Kidney tubule cell (primary cell): ENCODE measurements around the gene MTRF1L.
A peak's percentile ranks its signal among the peaks of the same experiment; 100 is the strongest.
"Not testable (repeated sequence)": the region's sequence is repeated elsewhere in the genome, so short reads cannot be mapped to it uniquely, and the experiment has no call there.

Source experiments
- DNase-seq: peaks from one replicate; pipeline ENCODE4 v3.0.0-alpha.2; 2018; ENCODE audit warnings: low spot score

MTRF1L gene

DNA sequence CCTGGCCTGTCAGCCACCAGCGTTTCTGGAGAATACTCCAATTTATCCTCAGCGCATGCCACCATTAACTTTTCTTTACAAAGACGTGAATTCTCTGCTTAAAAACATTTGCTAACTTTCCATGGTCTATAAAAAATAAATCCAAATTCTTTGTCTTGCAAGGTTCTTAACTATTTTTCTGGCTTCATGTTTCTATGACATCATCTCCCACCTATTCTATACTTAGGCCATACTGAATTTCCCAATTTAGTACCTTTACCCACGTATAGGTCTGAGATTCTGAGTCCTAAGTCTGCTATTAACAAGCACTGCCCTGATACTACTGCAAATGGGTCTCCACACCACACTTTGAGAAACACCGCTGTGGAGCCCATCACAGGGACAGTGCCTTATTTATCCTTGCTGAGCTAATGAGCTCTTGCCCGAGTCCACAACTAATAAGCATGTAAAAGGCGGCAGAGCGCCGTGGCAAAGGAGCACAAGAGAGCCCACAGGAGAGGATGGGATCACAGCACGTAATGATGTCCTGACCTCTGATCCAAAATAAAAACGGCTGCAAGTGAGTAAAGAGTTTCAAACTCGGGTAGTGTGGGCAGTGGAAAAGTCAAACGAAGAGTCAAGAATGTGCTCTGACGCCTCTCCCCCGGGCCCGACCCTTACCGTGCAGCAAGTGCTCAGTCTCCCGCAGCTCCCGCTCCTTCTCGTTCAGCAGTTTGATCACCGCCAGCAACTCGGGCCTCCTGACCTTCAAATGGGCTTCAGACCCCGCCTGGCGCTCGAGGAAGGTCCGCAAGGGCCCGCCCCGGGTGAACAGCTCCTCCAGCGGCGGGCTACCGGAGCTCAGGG, 519 bp downstream of the MTRF1L start:
- peak; percentile 30 for DNase-seq

DNA sequence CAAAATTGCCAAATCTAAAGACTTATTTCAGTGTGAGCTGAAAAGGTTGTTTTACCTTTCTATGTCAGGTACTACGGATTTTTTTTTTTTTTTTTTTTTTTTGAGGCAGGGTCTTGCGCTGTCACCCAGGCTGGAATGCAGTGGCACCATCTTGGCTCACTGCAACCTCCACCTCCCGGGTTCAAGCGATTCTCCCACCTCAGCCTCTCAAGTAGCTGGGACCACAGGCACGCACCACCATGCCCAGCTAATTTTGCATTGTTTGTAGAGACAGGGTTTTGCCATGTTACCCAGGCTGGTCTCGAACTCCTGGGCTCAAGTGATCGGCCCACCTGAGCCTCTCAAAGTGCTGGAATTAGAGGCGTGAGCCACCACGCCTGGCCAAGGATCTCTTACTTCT, 1.7 kb downstream of the MTRF1L start:
- DNase-seq: not testable (repeated sequence)

DNA sequence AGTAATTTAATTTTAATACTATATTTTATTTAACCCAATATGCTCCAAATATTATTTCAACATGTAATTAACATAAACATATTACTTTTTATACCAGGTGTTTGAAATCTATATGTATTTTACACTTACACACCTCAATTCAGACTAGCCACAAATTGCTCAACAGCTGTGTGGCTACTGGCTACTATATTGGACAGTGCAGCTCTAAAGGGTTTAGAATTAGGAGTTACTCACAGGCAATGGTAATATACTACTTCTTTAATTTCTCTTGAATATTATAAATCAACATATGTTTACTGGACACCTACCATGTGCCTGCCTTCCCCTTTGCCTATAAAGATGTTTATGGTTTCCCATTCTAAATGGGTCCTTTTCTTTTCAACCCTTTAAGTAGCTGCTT, 2.3 kb downstream of the MTRF1L start:
- DNase-seq: no peak

DNA sequence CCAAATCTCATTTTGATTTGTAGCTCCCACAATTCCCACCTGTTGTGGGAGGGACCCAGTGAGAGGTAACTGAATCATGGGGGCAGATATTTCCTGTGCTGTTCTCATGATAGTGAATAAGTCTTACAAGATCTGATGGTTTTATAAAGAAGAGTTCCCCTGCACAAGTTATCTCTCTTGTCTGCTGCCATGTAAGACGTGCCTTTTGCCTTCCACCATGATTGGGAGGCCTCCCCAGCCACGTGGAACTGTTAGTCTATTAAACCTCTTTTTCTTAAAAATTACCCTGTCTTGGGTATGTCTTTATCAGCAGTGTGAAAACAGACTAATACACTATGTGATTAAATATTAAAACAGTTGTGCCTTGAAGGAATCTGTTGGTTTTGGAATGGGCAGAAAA, 3.0 kb downstream of the MTRF1L start:
- DNase-seq: not testable (repeated sequence)

DNA sequence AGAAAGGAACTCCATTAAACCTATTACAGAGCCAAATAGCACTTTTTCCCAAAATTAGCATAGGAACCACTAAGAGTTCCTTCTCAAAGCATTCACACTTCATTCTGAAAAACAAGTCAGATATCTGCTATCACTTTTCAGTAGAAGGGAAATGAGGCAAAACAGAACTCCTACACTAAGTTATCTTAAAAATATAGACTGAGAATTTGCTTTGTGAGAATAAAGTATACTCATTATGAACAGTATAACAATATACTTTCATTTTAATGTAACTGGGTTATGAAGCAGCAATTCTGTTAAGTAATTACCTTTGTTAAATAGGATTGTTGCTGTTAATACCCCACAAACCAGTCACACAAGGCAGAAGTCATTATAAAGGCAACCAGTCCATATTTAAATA, 8.7 kb downstream of the MTRF1L start:
- no peak for DNase-seq

DNA sequence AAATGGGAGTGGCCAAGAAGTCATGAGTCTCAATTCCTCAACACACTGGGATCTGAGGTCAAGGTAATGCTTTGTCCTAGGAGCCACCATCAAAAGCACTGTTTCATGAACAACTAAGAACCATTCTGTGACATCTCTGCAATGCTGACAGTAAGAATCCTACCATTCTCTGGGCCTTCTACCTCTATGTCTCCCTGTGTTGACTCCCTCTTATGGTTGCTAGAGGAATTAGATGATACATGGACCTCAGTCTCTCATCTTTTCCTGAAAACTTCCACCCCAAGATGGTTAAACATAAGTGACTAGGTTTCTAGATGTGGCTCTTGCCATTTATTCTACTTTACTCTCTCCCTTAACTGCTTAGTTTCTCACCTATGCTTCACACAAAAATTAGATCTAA, 9.1 kb downstream of the MTRF1L start:
- no peak for DNase-seq

DNA sequence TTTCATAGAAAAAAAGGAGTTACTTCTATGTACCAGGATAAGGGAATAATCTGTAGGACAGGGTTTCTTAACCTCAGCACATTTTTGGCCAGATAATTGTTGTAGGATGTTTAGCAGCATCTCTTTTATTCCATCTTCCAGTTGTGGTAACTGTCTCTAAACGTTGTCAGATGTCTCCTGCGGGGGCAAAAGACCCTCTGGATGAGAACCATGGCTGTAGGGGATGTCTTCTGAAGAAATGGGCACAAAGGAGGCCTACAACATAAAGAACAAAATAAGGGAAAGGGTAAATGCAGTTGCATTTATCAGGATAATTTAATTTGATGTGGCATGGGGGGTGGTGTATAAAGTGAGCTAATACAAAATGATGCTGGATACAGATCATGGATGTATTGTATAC, 15.5 kb downstream of the MTRF1L start:
- DNase-seq: no peak

DNA sequence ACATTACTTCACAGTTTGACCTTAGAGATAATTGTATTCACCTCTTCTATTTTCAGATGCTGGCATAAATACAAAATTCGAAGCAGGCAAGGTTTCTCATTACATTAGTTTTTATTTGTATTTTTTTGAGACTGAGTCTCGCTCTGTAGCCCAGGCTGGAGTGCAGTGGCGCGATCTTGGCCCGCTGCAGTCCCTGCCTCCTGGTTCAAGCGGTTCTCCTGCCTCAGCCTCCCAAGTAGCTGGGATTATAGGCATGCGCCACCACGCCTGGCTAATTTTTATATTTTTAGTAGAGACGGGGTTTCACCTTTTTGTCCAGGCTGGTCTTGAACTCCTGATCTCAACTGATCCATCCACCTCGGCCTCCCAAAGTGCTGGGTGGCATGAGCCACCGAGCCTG, 17.2 kb downstream of the MTRF1L start:
- not testable (repeated sequence) for DNase-seq

DNA sequence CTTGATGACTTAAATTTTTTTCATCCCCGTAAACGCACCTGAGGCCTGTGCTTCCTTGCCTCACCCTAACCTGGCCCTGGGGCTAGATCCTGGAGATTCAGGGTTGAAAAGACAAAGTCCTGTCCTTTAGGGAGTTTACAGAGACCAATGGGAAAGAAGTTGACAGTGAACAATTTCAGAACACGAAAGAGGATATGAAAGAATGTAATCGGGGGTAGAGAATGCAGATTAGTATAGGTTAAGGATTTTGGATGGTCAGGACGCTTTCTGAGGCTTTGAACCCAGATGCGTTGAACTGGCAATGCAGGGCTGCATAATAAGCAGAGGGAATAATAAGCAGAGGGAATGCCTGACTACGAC, 18.0 kb downstream of the MTRF1L start:
- DNase-seq: no peak

DNA sequence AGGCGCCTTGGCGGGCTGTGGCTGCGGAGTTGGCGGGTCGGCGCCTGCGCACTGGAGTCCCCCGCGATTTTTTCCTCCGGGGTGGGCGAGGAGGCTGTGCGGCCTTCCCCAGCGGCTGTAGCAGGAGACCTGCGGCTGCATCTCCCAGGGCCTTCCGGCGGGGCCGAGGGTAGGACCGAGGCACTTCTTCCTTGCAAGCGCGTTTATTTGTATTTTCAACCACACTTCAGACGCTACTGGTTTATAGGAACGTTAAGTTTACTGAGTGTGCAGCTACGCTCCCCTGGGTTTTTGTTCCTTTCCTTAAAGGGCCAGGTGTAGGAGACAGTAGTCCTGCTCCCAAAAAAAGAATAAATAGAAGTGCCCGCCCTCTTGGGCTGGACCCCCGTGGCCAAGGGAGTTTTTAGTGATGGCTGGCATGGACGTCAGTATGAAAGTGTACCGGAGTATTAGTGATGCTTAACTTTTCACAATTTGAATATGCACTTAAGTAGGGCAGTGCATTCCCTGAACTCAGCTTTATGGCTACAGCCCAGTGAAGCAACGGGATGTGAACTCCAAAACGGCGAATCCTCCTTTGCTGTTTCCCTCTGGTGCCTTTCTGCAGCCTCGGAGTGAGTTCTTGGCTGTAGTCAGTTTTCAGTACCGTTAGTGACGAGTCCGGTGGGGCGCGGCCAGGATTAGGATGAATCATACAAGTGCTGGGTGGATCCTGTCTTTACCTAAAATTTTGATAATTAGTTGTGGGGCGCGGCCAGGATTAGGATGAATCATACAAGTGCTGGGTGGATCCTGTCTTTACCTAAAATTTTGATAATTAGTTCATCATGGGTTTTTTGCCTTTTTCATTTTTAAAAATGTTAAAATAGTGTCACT, 18.6 kb downstream of the MTRF1L start:
- DNase-seq: peak; percentile 74

DNA sequence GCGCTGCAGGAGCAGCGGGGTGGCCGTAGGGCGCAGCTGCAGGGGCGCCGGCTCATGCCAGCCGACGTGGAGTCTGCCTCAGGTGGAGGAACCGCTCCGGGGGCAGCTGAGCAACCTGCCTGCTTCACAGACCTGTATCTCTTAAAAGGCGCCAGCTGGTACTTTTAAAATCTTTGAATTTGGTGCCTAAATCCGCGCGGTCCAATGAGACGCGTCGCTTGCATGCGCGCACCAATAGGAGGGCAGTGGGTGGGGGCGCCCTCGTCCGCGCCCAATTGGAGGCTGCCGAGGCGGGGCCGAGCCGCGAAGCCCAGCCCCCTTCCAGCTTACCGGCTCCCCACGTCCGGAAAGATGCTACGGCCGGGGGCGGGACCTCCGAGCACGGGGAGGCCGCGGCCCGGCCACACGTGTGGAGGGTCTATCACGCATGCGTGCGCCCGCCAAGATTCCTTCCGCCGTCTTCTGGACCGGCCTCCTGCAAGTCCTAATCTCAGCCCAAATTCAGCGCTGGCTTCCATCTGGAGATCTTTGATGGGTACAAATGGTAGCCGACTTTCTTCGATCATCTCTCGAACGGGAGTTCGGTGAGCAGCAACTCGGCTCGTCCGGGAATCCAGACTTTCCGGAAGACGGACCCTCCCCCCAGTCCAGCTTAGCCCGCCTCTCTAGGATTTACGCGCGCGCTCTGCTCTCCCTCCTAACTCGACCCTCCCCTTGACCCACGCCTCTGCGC, 19.4 kb downstream of the MTRF1L start, which contains the start of gene FBXO5:
Gene FBXO5 (minus strand): TSS at position 138 of the 733 bp plus-strand sequence. CDS start 82 bp downstream, at position 56.
- peak; percentile 98 for DNase-seq

DNA sequence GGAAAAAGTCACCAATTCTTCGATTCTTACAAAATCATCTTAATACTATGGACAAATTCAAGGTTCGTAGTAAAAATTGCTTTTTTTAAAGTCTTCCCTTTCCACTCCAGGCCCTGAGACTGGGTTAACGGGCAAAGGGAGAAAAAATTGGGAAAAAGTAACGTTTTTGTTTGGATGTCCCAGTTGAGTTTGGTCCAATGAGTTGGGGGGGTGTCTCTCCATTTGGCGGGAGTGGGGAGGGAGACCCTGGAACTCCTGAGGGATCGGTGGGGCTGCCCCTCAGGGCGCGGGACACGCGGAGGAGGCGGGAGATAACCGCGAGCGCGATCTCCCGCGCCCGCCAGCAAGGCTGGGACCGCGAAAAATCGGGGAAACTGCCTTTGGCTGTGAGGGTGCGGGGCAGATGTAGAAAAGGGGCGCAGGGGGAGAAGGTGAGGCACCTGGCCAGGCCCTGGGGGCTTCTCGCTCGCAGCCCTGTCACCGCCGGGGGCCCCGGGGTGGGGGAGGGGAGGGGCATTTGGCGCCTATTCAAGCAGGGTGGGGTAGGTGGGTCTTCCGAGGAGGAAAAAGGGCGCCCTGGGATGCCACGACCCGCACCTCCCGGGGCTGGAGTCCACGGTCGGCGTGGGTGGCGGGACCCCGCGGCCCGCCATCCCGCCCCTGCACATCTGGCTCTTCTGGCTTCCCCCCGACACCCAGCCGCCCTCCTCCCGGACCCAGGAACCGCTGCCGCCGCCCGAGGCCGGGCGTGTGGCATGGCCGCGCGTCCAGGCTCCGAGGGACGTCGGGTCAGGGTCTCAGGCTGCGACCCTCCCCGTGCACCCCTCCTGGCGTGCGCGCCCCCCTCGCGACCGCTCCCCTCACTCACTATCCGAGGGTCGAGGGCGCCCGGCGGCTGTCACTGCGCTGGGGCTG, 20.3 kb downstream of the MTRF1L start:
- no peak for DNase-seq

DNA sequence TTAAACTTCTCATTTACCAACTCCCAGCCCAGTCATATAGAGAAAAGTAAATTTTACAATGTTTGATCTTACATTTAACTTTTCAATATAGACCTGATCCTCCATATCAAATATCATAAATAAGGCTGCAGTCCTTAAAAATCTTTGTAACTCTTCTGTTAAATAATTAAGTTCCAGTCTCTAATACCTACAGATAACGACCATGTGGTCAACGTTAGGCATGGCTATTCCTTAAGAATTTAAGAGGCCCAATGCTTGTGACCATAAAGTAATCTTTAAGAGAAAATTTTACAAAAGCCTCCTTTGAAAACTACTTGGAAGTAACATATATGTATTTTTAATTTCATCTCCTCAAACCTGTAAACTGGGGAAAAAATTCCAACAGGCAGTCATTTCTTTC, 21.3 kb downstream of the MTRF1L start:
- no peak for DNase-seq

DNA sequence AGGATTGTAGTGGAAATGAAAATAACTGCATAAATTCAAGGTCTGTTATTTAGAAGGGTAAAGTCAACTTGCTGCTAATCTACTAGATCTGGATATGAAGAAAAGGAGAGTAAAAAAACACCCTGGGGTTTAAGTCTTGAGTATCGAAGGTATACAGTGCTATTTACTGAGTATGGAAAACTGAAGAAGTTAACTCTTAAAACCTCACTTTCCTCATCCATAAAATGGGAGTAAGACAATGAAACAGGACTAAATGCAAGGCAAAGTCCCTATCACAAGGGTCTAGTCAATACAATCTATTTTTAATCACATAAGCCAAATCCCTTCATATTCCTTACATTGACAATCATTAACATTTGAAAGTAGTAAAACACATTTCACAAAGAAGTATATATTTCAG, 21.9 kb downstream of the MTRF1L start:
- DNase-seq: no peak

DNA sequence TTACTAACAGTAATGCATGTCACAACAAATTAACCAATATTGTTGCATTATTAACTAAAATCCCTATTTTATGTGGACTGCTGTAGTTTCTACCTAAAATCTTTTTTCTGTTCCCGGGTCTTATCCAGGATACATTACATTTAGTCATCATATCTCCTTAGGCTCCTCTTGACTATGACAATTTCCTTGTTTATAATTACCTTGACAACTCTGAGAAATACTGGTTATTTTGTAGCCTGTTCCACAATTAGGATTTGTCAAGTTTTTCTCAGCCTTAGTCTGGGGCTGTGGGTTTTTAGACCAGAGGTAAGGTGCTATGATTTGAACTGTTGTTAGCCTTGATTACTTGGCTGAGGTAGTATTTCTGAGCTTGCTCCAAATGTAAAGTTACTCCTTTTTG, 23.4 kb downstream of the MTRF1L start:
- peak; percentile 35 for DNase-seq

DNA sequence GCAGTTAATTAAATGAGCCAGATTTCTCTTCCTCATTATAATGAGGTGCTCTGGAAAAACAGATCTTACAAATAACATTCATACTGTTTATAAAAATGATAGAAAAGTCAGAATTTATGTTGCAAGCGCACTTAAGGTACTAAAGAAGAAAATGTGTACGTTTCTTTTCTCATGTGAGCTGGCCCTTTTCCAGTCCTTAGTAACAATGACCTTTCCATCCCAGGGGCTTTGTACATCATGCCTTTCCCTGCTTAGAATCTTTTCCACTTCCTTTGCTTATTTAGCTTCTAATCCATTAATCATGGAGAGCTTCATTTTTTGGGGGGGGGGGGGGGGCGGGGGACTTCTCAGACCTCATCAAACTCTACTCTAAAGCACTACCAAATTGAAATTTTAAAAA, 24.5 kb downstream of the MTRF1L start:
- DNase-seq: no peak

DNA sequence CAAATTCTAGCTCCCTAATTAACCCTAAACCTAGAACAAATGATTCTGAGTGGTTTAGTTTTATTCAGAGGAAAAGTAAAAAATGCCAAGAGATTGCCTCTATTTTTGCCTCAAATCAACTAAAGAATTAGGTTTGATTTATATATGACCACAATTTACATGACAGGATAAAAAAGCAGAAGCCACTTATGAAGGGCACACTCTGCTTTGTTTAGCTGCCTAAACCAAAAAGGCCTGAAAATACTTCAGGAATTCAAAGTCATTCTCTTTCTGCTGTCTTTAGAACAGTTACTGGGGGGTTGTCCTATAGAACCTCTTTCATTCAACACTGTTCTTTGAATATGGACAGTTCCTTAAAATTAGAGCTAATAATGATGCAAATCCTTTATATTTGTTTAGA, 25.0 kb downstream of the MTRF1L start:
- no peak for DNase-seq

DNA sequence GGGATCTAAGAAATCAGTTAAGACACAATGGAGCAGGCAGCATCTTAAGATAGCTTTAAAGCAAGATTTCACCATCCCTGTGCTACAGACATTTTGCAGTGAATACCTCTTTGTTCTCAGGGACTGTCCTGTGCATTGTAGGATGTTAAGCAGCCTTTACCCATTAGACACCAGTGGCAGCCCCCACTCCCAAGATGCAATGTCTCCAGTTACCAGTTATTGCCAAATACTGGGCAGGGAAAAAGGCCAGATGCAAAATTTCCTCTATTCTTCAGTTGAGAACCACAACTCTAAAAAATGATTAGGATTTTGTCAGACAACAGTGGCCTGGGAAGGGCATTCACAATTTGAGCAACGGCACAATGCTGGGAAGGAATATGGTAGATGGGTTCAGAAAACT, 25.8 kb downstream of the MTRF1L start:
- DNase-seq: no peak

DNA sequence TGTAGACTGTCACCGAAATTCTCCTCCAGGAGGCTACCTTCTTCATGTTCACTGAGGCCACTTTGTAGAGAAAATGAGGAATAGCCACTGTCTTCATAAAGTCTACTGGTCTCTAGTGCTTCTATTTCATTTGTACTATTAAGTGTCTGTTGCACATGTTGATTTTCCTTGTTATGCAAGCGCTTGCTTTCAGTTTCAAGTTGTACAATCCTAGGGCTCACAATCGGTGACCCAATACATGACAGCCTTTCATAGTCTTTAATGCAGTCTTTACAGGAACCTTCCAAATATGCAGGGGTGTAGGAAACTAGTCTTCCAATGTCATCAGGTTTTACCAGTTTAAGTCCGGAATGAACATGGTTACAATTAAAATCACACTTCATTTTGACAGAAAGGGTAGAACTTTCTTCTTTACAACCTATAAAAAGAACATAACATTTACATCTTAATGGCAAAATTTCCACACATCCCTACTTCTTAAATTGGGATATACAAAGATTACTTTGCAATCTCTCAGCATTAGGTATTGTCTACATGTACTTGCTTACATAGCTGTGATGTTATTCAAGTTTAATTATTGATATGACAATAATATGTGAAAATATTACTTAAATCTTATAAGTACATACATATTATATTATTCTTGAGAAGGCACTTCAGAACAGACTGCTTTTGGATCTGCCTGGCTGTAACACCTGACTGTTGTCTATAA, 27.1 kb downstream of the MTRF1L start:
- no peak for DNase-seq

DNA sequence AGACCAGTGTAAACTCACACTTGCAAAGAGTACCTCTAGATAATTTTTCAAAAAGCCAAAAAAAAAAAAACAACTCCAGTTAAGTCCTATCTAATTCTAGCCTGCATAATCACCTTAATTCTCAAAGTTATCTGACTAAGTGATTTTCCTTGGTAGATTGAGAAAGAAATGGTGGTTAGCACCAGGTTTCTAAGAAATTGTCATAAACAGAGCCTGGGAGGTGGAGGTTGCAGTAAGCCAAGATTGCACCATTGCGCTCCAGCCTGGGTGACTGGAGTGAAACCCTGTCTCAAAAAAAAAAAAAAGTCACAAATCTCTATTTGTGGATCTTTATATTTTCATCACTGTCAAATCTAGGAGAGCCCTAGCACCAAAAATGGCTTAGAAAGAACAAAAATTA, 28.6 kb downstream of the MTRF1L start:
- DNase-seq: no peak
